ENCODE data around the gene TRHDE.

The TRHDE gene

GRCh38 chr12:72505227-72505626, 233.1 kb downstream of the TRHDE start:
- no peak for TF ChIP-seq GATA3 (IDR thresholded peaks at IDR 0.05; ENCODE audit: low read depth, low read length)
- no peak for TF ChIP-seq GATA2 (IDR thresholded peaks at IDR 0.05; ENCODE audit: low read depth, low read length)

DNA sequence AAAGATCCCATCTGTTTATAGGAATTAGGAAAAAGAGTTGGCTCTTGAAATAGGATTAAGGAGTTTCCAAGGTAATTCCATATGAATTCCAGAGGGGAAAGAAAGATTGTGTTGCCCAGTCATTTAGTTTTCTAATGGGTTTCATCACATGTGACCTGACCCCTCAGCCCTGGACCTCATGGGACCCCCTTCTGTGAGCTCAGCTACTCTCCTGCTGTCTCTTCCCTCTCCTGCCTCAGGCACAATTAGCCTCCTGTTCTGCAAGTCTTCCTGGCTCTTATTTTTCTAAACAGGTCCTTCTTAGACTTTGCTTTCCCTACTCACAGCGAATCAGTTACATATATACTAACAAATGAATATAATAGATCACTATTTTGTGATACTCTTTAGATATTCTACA, 237.7 kb downstream of the TRHDE start:
- TF ChIP-seq GATA2 (IDR thresholded peaks at IDR 0.05; ENCODE audit: low read depth, low read length): no peak
- no peak for TF ChIP-seq GATA3 (IDR thresholded peaks at IDR 0.05; ENCODE audit: low read depth, low read length)

- TF ChIP-seq GATA3 (IDR thresholded peaks at IDR 0.05; ENCODE audit: low read depth, low read length) (no peak), GATA2 (IDR thresholded peaks at IDR 0.05; ENCODE audit: low read depth, low read length) (no peak)
These were observed 238.6 kb downstream of the TRHDE start for GRCh38 chr12:72510772-72511171.

DNA sequence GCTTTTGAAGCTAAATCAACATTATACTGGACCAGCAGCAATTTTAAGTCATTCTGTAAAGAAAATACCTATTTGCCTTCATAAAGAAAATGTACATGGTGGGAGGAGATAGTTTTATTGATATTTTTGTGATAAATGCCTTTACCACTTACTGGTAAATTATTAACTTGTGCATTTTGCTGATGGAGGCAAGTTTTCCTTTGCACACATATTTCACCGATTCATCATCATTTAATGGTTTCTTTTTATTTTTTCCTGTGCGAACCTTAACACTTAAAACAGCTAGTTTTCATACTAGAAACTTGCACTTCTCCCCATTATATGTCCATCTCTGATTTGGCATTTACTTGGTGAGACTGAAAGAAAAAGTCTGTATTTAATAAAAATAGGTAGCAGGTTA, 239.3 kb downstream of the TRHDE start:
- TF ChIP-seq GATA2 (IDR thresholded peaks at IDR 0.05; ENCODE audit: low read depth, low read length) (no peak), GATA3 (IDR thresholded peaks at IDR 0.05; ENCODE audit: low read depth, low read length) (no peak)

- TF ChIP-seq GATA3 (IDR thresholded peaks at IDR 0.05; ENCODE audit: low read depth, low read length): no peak
- TF ChIP-seq GATA2 (IDR thresholded peaks at IDR 0.05; ENCODE audit: low read depth, low read length): no peak
These were observed 239.7 kb downstream of the TRHDE start for GRCh38 chr12:72511906-72512305.

DNA sequence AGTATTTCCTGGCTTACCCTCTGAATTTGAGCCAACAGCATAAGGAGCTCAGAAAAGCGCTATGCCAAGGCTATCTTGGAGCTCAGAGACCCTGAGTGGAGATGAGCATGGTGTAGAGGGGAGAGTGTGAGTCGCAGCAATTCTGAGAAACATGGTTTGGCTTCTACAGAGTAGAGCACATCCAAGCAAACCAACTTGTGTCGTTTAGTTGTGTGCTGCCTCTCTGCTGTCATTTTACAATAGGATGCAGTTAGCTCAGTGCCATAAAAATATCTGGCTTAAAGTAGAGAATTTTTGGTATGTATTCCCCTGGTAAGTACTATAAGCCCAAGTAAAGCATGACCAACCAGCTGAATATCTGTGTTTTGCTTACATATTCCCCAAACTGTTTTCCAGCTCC, 249.2 kb downstream of the TRHDE start:
- TF ChIP-seq GATA2 (IDR thresholded peaks at IDR 0.05; ENCODE audit: low read depth, low read length) (no peak), GATA3 (IDR thresholded peaks at IDR 0.05; ENCODE audit: low read depth, low read length) (no peak)

DNA sequence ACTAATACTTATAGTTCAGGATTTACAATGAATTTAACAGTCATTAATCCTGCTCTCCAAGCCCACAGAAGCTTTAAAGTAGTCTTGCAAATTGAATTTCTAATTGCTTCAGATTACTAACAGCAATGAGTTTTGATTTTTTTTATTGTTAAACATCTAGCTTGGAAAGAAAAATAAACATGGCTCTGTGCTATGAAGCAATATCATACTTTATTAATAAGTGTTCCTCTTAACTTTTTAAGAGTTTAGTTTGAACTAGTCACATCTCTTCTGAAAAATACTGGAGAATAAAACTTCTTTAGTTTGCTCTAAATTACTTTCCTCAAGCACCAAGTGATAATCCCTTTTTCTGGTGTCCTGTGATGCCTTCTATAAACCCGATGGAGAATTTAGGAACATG, 250.2 kb downstream of the TRHDE start:
- TF ChIP-seq GATA2 (IDR thresholded peaks at IDR 0.05; ENCODE audit: low read depth, low read length) (no peak), GATA3 (IDR thresholded peaks at IDR 0.05; ENCODE audit: low read depth, low read length) (no peak)

GRCh38 chr12:72523754-72524153, 251.6 kb downstream of the TRHDE start:
- TF ChIP-seq GATA2 (IDR thresholded peaks at IDR 0.05; ENCODE audit: low read depth, low read length) (peak; percentile 77), GATA3 (IDR thresholded peaks at IDR 0.05; ENCODE audit: low read depth, low read length) (peak; percentile 69)

GRCh38 chr12:72535212-72535990, 263.2 kb downstream of the TRHDE start:
- no peak for TF ChIP-seq GATA3 (IDR thresholded peaks at IDR 0.05; ENCODE audit: low read depth, low read length)
- no peak for TF ChIP-seq GATA2 (IDR thresholded peaks at IDR 0.05; ENCODE audit: low read depth, low read length)

GRCh38 chr12:72540811-72541210, 268.6 kb downstream of the TRHDE start:
- TF ChIP-seq GATA3 (IDR thresholded peaks at IDR 0.05; ENCODE audit: low read depth, low read length): no peak
- no peak for TF ChIP-seq GATA2 (IDR thresholded peaks at IDR 0.05; ENCODE audit: low read depth, low read length)

DNA sequence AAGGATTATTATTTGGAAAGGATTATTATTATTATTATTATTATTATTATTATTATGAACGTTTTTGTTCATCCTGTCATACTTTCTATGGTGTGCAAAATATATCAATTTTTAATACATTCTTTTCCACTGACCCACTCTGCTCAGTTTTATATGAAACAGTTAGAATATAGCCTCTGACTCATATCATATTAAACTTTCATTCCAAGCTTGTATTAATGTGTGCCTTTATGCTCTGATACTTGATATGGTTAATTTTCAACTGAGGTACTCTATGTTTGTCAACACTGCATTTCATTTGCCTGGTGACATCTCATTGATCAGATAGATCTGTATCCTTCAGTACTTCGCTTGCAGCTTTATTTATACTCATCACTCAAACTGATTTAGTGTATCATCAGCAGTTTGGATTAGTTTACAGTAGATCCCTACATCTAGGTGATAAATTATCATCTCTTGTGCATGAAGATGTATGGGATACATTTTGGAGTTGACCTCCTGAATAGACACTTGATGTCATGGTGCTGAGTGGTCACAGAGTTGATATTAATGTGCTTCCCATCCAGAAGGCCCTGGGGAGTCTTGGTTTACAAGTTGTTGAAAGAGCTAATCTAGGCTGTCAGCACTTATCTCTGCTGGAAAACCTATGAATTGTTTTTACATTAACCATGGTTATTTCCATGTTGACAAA, 271.8 kb downstream of the TRHDE start:
- TF ChIP-seq GATA3 (IDR thresholded peaks at IDR 0.05; ENCODE audit: low read depth, low read length): no peak
- no peak for TF ChIP-seq GATA2 (IDR thresholded peaks at IDR 0.05; ENCODE audit: low read depth, low read length)

GRCh38 chr12:72546106-72546505, 273.9 kb downstream of the TRHDE start:
- TF ChIP-seq GATA2 (IDR thresholded peaks at IDR 0.05; ENCODE audit: low read depth, low read length) (no peak), GATA3 (IDR thresholded peaks at IDR 0.05; ENCODE audit: low read depth, low read length) (no peak)

- no peak for TF ChIP-seq GATA3 (IDR thresholded peaks at IDR 0.05; ENCODE audit: low read depth, low read length)
These were observed 275.4 kb downstream of the TRHDE start for GRCh38 chr12:72547573-72547972.

DNA sequence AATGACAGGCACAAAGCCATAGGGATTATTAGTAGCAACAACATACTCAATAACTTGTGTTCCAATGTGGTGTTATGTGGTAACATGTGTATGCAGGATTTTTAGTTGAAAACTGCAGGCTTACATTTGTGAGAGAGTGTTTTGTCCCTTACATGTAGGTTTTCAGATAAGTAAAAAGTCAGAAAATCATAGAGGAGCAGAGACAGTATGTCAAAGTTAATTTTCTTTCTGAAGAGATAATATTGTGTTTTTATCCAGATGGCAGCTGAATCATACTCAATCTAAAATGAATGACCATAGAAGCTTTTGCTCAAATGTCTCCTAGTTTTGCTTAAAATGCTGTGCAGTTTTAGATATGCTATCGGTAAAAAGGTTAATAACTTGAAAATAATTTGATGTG, 277.0 kb downstream of the TRHDE start:
- no peak for TF ChIP-seq GATA3 (IDR thresholded peaks at IDR 0.05; ENCODE audit: low read depth, low read length)
